ENCODE results near the gene LCORL. TPM values are rescaled to one million over a fixed set of nuclear protein-coding genes. Genes with fewer than 3 reads are reported as not detected.
"Not testable (repeated sequence)": the region's sequence is repeated elsewhere in the genome, so short reads cannot be mapped to it uniquely, and the experiment has no call there.

LCORL gene
- total RNA-seq, 2 donors from 2014 or later = 6.4 to 6.6 TPM

GRCh38 chr4:18034099-18034498 is 12.5 kb upstream of the LCORL start:
- no peak for ATAC-seq (replicated peaks)
- H3K27me3 Mint-ChIP-seq = peaks cover 43% of the 10 kb centered on the region
- H3K27ac Mint-ChIP-seq = no peak overlapping the region
- H3K4me3 Mint-ChIP-seq = no peak overlapping the region
- H3K36me3 Mint-ChIP-seq (ENCODE audit: low read depth) = no peaks in the 10 kb centered on the region
- no peaks in the 10 kb centered on the region for H3K9me3 Mint-ChIP-seq
- no peaks in the 10 kb centered on the region for H3K4me1 Mint-ChIP-seq

DNA sequence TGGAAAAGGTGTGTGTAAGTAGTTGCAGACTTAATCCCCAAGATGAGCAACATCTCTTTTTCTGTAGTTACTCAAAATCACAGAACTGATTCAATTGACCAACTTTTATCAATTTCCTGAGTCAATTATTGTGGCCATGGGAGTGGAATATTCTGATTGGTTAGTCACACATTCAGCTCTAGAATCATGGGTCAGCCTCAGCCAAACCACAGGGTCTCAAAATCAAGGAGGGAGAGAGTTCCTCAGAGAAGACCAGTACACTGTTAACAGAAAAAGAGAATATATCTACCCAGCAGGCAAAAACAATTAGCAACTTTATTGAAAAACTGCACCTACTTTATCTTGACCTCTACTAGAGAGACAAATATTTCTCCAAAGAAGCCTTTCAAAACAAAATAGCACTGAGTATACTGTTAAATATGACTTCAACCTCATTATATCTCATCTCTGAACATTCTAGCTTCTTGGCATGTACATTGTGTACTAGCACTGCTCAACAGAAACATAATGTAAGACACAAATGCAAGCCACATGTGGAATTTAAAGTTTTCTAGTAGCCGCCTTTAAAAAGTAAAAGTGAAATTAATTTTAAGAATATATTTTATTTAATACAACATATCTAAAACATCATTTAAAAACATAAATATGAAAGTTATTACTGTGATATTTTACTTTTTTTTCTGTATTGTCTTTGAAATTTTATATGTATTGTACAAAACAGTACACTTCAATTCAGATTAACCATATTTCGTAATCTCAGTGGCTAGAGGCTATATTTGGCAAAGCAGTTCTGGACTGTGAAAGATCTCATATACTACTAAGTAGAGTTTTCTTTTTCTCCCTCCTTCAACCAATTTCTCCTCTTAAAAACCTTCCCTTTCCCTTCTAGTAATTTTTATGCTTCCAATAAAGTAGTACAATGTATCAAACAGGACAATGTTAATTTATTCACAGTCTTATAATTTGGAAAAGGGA is 11.8 kb upstream of the LCORL start:
- H3K27ac Mint-ChIP-seq = no peak overlapping the region
- peaks cover 43% of the 10 kb centered on the region for H3K27me3 Mint-ChIP-seq
- no peaks in the 10 kb centered on the region for H3K36me3 Mint-ChIP-seq (ENCODE audit: low read depth)
- no peaks in the 10 kb centered on the region for H3K9me3 Mint-ChIP-seq
- no peak for ATAC-seq (replicated peaks)
- H3K4me3 Mint-ChIP-seq = no peak overlapping the region
- H3K4me1 Mint-ChIP-seq = no peaks in the 10 kb centered on the region

DNA sequence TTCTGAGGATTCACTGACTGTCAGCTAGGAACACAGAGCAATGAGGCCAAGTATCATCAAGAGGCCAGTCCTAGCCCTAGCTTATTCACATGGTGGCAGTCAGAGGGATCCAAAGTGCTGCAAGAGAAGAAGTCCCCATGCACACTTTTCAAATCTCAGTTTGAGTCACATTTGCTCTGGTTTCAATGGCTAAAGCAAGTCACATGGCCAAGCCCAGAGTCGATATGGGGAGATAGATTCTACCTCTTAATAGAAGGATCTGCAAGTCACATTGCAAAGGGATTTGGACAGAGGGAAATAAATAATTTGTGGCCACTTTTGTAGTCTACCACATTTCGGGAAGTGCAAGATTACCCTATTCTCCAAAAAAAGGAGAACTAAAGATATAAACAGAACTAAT is 3.7 kb upstream of the LCORL start:
- peaks cover 19% of the 10 kb centered on the region for H3K27me3 Mint-ChIP-seq
- H3K9me3 Mint-ChIP-seq = no peaks in the 10 kb centered on the region
- no peak for ATAC-seq (replicated peaks)
- H3K36me3 Mint-ChIP-seq (ENCODE audit: low read depth) = peaks cover 6% of the 10 kb centered on the region
- H3K4me3 Mint-ChIP-seq = no peak overlapping the region
- H3K27ac Mint-ChIP-seq = no peak overlapping the region
- peaks cover 4% of the 10 kb centered on the region for H3K4me1 Mint-ChIP-seq

DNA sequence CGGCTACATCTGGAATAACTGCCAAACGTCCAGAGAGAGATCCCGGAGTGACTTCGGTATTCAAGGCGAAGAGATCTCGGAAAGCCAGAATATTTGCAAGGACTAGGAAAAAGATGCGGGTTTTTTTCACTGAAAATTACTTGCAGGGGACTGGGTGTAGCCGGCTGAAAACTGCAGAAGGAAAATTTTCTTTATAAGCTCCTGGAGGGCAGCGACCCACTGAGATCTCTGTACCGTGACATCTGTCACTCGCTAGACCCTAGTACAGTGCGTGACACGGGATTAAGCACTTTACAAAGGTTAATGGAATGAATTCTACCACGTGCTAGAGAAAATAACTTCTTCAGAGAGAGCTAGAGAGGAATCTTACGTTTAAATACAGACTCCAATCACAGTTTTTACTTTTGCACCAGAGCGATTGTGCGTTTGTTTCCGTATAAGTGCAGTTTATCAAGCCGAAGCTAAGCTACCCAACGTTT is 1.1 kb upstream of the LCORL start:
- Mint-ChIP-seq H3K27ac (peak overlapping the region; percentile 65), H3K36me3 (ENCODE audit: low read depth) (peaks cover 7% of the 10 kb centered on the region), H3K9me3 (no peaks in the 10 kb centered on the region), H3K4me1 (peaks cover 10% of the 10 kb centered on the region), H3K27me3 (peaks cover 23% of the 10 kb centered on the region), H3K4me3 (peak overlapping the region; percentile 87)
- no peak for ATAC-seq (replicated peaks)

DNA sequence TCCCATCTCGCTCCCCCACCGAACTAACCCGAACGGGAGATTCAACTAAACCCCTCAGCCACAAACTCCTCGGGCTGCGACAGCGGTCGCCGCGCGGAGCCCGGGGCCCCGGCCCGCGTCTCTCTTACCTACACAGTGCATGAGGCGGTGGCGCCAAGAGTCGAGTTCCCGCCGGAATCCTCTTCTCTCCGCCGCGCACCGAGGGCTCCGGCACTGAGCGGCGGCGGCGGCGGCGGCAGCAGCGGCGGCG is 160 bp downstream of the LCORL start:
- Mint-ChIP-seq H3K27me3 (peaks cover 23% of the 10 kb centered on the region), H3K36me3 (ENCODE audit: low read depth) (peaks cover 7% of the 10 kb centered on the region), H3K4me3 (peak overlapping the region; percentile 87), H3K4me1 (peaks cover 10% of the 10 kb centered on the region), H3K27ac (no peak overlapping the region), H3K9me3 (no peaks in the 10 kb centered on the region)
- no peak for ATAC-seq (replicated peaks)

DNA sequence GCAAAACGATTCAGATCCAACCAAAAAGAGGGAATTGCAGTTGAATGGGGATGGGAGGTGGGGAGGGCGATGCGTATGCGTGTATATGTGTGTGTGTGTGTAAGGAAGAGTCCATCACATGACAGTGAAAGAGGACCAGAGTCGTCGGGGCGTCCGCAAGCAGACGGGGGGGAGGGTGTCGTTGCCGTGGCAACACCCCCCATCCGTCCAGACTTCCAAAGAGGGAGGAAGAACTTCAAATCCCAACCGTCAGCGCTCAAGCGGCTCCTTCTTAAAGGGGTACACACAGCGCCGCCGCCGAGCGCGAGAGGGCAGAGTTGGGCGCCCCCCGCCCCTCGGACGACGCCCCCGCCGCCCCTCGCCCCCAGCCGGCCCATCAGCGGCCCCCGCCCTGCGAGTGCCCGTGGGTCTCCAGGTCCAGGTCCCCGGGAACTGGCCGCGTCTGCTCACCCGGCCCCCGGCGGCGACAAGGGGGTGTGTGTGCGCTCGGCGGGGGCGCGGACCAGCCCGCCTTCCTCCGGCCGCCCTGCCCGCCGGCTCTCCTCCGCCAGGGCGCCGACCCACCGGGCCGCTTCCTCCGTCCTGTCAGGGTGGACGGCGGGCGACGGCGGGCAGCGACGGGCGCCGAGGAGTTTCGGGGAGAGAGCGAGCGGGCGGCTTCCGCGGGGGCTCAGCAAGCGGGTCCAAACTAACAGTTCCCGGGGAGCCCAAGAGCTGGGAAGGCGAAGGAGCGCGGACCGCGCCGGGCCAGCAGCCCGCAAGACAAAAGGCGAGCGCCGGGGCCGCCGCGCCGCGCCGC is 685 bp downstream of the LCORL start:
- H3K9me3 Mint-ChIP-seq = no peaks in the 10 kb centered on the region
- peak; percentile 5 for ATAC-seq (replicated peaks)
- H3K4me3 Mint-ChIP-seq = peak overlapping the region; percentile 89
- peaks cover 7% of the 10 kb centered on the region for H3K36me3 Mint-ChIP-seq (ENCODE audit: low read depth)
- H3K27me3 Mint-ChIP-seq = peaks cover 23% of the 10 kb centered on the region
- H3K4me1 Mint-ChIP-seq = peaks cover 10% of the 10 kb centered on the region
- H3K27ac Mint-ChIP-seq = peak overlapping the region; percentile 90

DNA sequence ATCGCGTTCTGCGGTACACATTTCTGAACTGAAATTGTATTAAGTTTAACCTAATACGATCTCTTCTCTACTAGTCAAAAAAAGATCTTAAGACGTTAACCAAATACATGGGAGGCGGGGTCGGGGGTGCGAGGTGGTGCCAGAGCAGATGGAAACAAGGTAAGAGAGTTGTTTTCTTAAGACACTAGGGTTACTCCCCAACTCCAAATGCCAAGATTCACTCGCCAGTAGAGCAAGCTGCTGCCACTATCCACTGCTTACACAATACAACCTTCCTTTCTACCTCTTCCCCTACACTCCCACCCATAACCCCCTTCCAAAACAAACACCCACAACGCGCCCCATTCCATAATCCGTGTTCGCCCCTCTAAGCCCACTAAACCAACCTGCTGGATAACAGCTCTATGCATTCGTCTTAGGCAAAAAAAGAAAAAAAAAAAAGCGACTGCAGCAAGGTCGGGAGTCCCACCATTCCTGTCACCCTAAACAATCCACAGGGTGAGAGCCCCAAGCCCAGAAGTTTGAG is 1.3 kb downstream of the LCORL start:
- peaks cover 19% of the 10 kb centered on the region for H3K27me3 Mint-ChIP-seq
- H3K27ac Mint-ChIP-seq = peak overlapping the region; percentile 90
- H3K9me3 Mint-ChIP-seq = no peaks in the 10 kb centered on the region
- H3K4me3 Mint-ChIP-seq = peak overlapping the region; percentile 89
- H3K36me3 Mint-ChIP-seq (ENCODE audit: low read depth) = peaks cover 7% of the 10 kb centered on the region
- H3K4me1 Mint-ChIP-seq = peaks cover 10% of the 10 kb centered on the region
- no peak for ATAC-seq (replicated peaks)

GRCh38 chr4:18014269-18014668 is 7.3 kb downstream of the LCORL start:
- no peaks in the 10 kb centered on the region for H3K9me3 Mint-ChIP-seq
- ATAC-seq (replicated peaks) = no peak
- H3K4me1 Mint-ChIP-seq = peaks cover 10% of the 10 kb centered on the region
- no peak overlapping the region for H3K4me3 Mint-ChIP-seq
- no peak overlapping the region for H3K27ac Mint-ChIP-seq
- no peaks in the 10 kb centered on the region for H3K36me3 Mint-ChIP-seq (ENCODE audit: low read depth)
- no peaks in the 10 kb centered on the region for H3K27me3 Mint-ChIP-seq

GRCh38 chr4:18012807-18013462 is 8.6 kb downstream of the LCORL start:
- H3K9me3 Mint-ChIP-seq = no peaks in the 10 kb centered on the region
- H3K4me3 Mint-ChIP-seq = no peak overlapping the region
- no peaks in the 10 kb centered on the region for H3K27me3 Mint-ChIP-seq
- no peak for ATAC-seq (replicated peaks)
- H3K27ac Mint-ChIP-seq = no peak overlapping the region
- peaks cover 10% of the 10 kb centered on the region for H3K4me1 Mint-ChIP-seq
- H3K36me3 Mint-ChIP-seq (ENCODE audit: low read depth) = no peaks in the 10 kb centered on the region

- no peak for ATAC-seq (replicated peaks)
- no peaks in the 10 kb centered on the region for H3K36me3 Mint-ChIP-seq (ENCODE audit: low read depth)
- no peaks in the 10 kb centered on the region for H3K9me3 Mint-ChIP-seq
- H3K4me1 Mint-ChIP-seq = peaks cover 10% of the 10 kb centered on the region
- H3K4me3 Mint-ChIP-seq = no peak overlapping the region
- H3K27me3 Mint-ChIP-seq = no peaks in the 10 kb centered on the region
- H3K27ac Mint-ChIP-seq = no peak overlapping the region
Measured at GRCh38 chr4:18012134-18012806, 9.3 kb downstream of the LCORL start.

DNA sequence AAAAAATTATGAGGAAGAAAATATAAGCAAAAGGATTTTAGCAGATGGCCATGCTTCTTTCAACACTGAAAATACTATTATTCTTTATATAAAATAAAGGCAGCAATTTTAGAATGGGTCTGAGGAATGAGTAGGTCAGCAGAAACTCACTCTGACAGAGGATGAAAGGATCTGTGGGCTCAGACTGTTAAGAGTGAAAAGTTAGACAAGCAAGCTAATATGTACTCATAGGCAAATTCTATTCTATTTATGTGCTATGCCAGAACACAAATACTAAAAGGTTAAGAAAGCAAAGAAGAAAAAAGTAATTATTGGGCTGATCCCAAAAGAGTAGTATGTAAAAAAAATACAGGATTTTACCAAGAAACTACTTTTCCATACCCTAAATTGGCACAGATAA is 13.9 kb downstream of the LCORL start:
- no peak overlapping the region for H3K4me3 Mint-ChIP-seq
- no peaks in the 10 kb centered on the region for H3K27me3 Mint-ChIP-seq
- peaks cover 12% of the 10 kb centered on the region for H3K4me1 Mint-ChIP-seq
- no peaks in the 10 kb centered on the region for H3K36me3 Mint-ChIP-seq (ENCODE audit: low read depth)
- no peak overlapping the region for H3K27ac Mint-ChIP-seq
- ATAC-seq (replicated peaks) = no peak
- H3K9me3 Mint-ChIP-seq = no peaks in the 10 kb centered on the region

DNA sequence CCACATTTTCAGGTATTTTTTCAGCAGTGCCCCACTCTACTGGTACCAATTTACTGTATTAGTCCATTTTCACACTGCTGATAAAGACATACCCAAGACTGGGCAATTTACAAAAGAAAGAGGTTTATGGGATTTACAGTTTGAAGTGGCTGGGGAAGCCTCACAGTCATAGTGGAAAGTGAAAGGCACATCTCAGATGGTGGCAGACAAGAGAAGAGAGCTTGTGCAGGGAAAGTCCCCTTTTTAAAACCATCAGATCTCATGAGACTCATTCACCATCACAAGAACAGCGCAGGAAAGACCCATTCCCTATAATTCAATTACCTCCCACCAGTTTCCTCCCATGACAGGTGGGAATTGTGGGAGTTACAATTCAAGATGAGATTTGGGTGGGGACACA is 15.1 kb downstream of the LCORL start:
- not testable (repeated sequence) for H3K4me3 Mint-ChIP-seq; H3K27me3 Mint-ChIP-seq; H3K36me3 Mint-ChIP-seq (ENCODE audit: low read depth); H3K27ac Mint-ChIP-seq; H3K9me3 Mint-ChIP-seq; H3K4me1 Mint-ChIP-seq
- ATAC-seq (replicated peaks) = peak; percentile 54

DNA sequence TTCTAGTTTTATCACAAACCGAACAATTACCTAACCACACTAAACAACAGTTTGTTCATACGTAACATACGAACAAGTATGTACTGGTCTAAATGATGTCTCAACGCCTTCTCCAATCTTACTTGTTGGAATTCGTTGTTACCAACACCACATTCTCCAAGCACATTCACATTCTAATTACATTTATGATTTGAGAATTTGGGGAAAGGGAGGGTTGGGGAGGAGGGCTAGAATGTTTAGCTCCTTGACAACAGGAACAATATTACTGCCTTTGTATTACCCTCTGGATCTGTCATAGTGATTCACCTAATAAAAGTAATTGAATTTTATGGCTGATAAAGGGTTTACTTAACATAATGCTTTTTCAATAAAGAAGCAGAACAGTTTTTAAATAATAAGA is 24.4 kb downstream of the LCORL start:
- Mint-ChIP-seq H3K9me3 (no peaks in the 10 kb centered on the region), H3K4me3 (no peak overlapping the region), H3K36me3 (ENCODE audit: low read depth) (no peaks in the 10 kb centered on the region), H3K27ac (no peak overlapping the region), H3K4me1 (no peaks in the 10 kb centered on the region), H3K27me3 (no peaks in the 10 kb centered on the region)
- no peak for ATAC-seq (replicated peaks)

GRCh38 chr4:17995165-17995564 is 26.4 kb downstream of the LCORL start:
- Mint-ChIP-seq H3K27me3 (no peaks in the 10 kb centered on the region), H3K27ac (no peak overlapping the region), H3K4me1 (no peaks in the 10 kb centered on the region), H3K9me3 (peaks cover 4% of the 10 kb centered on the region), H3K4me3 (no peak overlapping the region), H3K36me3 (ENCODE audit: low read depth) (no peaks in the 10 kb centered on the region)
- no peak for ATAC-seq (replicated peaks)
